ENCODE results near the gene FIS1.
"Not testable (repeated sequence)": the region's sequence is repeated elsewhere in the genome, so short reads cannot be mapped to it uniquely, and the experiment has no call there.

The FIS1 gene

DNA sequence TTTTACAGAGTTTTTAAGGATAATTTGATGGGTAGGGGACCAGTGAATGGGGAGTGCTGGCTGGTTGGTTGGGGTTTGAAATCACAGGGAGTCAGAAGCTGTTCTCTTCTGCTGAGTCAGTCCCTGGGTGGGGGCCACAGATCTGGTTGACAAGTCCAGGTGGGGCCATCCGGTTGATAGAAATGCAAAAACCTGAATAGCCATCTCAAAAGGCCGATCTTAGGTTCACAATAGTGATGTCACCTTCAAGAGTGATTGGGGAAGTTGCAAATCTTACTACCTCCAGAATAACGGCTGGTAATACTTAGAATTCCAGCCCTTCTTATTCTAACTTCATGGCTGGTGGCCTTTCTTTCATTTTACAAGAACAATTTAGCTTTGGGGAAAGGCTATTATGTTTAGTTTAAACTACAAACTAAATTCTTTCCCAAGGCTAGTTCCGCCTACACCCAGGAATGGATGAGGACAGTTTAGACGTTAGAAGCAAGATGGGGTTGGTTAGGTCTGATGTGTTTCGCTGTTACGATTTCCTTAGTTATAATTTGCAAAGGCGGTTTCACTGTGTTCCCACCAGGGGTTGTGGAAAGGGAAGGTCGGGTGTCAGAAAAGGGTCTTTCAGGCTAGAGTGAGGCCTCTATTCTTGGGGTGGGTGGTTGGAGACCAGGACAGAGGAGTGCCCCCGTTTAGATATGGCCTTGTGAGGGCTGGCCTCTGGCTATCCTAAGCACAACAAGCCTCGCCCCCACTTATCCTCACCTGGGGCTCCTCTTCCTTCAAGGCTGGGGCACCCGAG is 49.4 kb upstream of the FIS1 start (continued):
- TF ChIP-seq, protein P1, sequence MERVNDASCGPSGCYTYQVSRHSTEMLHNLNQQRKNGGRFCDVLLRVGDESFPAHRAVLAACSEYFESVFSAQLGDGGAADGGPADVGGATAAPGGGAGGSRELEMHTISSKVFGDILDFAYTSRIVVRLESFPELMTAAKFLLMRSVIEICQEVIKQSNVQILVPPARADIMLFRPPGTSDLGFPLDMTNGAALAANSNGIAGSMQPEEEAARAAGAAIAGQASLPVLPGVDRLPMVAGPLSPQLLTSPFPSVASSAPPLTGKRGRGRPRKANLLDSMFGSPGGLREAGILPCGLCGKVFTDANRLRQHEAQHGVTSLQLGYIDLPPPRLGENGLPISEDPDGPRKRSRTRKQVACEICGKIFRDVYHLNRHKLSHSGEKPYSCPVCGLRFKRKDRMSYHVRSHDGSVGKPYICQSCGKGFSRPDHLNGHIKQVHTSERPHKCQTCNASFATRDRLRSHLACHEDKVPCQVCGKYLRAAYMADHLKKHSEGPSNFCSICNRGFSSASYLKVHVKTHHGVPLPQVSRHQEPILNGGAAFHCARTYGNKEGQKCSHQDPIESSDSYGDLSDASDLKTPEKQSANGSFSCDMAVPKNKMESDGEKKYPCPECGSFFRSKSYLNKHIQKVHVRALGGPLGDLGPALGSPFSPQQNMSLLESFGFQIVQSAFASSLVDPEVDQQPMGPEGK (CRISPR knock-in tag; IDR thresholded peaks at IDR 0.05; ENCODE audit: borderline replicate concordance): no peak

- not testable (repeated sequence) for ATAC-seq
Measured at GRCh38 chr7:101293069-101294021, 48.5 kb upstream of the FIS1 start.

GRCh38 chr7:101292566-101292965 is 47.7 kb upstream of the FIS1 start:
- not testable (repeated sequence) for ATAC-seq

DNA sequence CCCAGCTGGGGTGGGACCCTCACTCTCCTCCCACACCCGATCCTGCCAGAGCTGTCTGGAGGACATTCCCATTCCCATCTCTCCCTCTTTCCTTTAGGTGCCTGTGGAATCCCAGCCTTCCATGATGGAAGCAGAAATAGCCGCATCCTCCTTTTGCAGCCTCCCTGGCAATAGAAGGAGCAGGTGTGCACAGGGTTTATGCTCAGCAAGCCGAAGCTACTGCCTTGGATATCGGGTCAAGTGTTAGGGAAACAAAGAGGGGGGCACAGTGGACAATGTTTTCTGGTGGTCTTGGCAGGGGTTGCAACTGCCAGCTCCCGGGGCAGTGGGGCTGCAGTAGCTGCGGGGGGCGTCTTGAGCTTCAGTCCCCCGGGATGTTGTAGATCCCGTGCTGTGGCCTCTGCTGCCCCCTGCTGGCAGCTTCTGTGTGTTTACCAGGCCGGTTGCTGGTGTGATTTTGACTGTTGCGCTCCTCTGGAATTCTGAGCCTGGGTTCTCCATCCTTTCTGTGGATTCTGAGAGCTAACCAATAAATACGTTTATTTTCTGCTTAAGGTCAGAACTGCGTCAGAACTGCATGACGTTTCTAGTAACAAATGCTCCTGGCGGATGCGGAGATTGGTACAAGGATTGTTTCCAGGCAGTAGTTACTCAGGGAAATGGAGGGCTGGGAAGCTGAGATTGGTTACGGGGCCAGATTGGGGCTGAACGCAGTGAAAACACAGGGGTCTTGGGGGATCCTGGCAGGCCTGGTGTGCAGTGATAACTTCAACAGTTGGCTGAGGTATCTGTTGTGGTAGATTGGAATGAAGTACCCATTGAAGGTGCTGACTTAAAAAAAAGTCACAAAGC is 45.5 kb upstream of the FIS1 start:
- peak; percentile 94 for ATAC-seq

DNA sequence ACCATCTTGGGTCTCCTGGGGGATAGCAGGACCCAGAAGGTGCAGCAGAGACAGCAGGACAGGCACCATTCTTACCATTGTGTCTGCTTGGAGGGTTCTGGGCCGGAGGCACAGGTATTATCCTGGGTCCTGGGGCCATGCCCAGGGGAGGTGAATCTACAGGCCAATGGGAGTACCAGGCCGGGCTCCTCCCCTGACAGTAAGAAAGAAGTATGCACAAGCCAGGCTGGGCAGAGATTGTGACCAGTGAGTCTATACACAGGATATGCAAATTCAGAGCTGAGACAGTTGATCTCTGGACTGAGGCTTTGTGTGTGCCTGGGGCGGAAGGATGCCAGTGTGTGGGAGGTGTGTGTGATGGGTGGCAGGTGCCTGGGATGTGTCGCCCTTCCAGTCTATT is 44.8 kb upstream of the FIS1 start:
- peak; percentile 9; the same call in 2 of the 3 replicates for ATAC-seq

GRCh38 chr7:101288439-101288838 is 43.6 kb upstream of the FIS1 start:
- TF ChIP-seq ARNTL (CRISPR knock-in tag; IDR thresholded peaks at IDR 0.05; ENCODE audit: borderline replicate concordance, low read depth) (no peak), ZNF8 (CRISPR knock-in tag; IDR thresholded peaks at IDR 0.05) (no peak), OSR1 (CRISPR knock-in tag; IDR thresholded peaks at IDR 0.05) (no peak), ESRRG (CRISPR knock-in tag; IDR thresholded peaks at IDR 0.05) (no peak), ZNF70 (CRISPR knock-in tag; IDR thresholded peaks at IDR 0.05) (no peak), ISL1 (CRISPR knock-in tag; IDR thresholded peaks at IDR 0.05) (no peak), CSDC2 (CRISPR knock-in tag; IDR thresholded peaks at IDR 0.05) (no peak), TOX (CRISPR knock-in tag; IDR thresholded peaks at IDR 0.05; ENCODE audit: borderline replicate concordance) (no peak), ZNF565 (CRISPR knock-in tag; conservative IDR thresholded peaks at IDR 0.05; ENCODE audit: low read depth) (no peak), BACH2 (CRISPR knock-in tag; IDR thresholded peaks at IDR 0.05; ENCODE audit: borderline replicate concordance) (no peak)
- TF ChIP-seq, protein P2, sequence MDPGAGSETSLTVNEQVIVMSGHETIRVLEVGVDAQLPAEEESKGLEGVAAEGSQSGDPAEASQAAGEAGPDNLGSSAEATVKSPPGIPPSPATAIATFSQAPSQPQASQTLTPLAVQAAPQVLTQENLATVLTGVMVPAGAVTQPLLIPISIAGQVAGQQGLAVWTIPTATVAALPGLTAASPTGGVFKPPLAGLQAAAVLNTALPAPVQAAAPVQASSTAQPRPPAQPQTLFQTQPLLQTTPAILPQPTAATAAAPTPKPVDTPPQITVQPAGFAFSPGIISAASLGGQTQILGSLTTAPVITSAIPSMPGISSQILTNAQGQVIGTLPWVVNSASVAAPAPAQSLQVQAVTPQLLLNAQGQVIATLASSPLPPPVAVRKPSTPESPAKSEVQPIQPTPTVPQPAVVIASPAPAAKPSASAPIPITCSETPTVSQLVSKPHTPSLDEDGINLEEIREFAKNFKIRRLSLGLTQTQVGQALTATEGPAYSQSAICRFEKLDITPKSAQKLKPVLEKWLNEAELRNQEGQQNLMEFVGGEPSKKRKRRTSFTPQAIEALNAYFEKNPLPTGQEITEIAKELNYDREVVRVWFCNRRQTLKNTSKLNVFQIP (CRISPR knock-in tag; IDR thresholded peaks at IDR 0.05; ENCODE audit: borderline replicate concordance, low read depth): no peak
- TF ChIP-seq, protein P3, sequence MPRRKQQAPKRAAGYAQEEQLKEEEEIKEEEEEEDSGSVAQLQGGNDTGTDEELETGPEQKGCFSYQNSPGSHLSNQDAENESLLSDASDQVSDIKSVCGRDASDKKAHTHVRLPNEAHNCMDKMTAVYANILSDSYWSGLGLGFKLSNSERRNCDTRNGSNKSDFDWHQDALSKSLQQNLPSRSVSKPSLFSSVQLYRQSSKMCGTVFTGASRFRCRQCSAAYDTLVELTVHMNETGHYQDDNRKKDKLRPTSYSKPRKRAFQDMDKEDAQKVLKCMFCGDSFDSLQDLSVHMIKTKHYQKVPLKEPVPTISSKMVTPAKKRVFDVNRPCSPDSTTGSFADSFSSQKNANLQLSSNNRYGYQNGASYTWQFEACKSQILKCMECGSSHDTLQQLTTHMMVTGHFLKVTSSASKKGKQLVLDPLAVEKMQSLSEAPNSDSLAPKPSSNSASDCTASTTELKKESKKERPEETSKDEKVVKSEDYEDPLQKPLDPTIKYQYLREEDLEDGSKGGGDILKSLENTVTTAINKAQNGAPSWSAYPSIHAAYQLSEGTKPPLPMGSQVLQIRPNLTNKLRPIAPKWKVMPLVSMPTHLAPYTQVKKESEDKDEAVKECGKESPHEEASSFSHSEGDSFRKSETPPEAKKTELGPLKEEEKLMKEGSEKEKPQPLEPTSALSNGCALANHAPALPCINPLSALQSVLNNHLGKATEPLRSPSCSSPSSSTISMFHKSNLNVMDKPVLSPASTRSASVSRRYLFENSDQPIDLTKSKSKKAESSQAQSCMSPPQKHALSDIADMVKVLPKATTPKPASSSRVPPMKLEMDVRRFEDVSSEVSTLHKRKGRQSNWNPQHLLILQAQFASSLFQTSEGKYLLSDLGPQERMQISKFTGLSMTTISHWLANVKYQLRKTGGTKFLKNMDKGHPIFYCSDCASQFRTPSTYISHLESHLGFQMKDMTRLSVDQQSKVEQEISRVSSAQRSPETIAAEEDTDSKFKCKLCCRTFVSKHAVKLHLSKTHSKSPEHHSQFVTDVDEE (CRISPR knock-in tag; IDR thresholded peaks at IDR 0.05): no peak
- TF ChIP-seq, protein P4, sequence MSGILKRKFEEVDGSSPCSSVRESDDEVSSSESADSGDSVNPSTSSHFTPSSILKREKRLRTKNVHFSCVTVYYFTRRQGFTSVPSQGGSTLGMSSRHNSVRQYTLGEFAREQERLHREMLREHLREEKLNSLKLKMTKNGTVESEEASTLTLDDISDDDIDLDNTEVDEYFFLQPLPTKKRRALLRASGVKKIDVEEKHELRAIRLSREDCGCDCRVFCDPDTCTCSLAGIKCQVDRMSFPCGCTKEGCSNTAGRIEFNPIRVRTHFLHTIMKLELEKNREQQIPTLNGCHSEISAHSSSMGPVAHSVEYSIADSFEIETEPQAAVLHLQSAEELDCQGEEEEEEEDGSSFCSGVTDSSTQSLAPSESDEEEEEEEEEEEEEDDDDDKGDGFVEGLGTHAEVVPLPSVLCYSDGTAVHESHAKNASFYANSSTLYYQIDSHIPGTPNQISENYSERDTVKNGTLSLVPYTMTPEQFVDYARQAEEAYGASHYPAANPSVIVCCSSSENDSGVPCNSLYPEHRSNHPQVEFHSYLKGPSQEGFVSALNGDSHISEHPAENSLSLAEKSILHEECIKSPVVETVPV (CRISPR knock-in tag; IDR thresholded peaks at IDR 0.05): no peak
- no peak for ATAC-seq
